Measurements from ENCODE around the gene TMEM176A.

GRCh38 chr7:150793569-150794238 lies 6.9 kb upstream of the TMEM176A start:
- TF ChIP-seq CTCF (IDR thresholded peaks at IDR 0.05; ENCODE audit: insufficient read depth, low read length, poor library complexity, severe bottlenecking) (no peak), EZH2phosphoT487 (conservative IDR thresholded peaks at IDR 0.05; ENCODE audit: low read length) (no peak)
